ENCODE measurements around the gene ARNT2.

The ARNT2 gene

GRCh38 chr15:80496096-80496495, 91.9 kb downstream of the ARNT2 start:
- H3K27me3 Mint-ChIP-seq (ENCODE audit: low read depth, poor library complexity) = no peaks in the 10 kb centered on the region
- H3K4me1 Mint-ChIP-seq = peaks cover 37% of the 10 kb centered on the region
- no peak for DNase-seq
- H3K27ac Mint-ChIP-seq = no peak overlapping the region
- peaks cover 12% of the 10 kb centered on the region for H3K36me3 Mint-ChIP-seq (ENCODE audit: low read depth)
- no peak overlapping the region for H3K4me3 Mint-ChIP-seq
- TF ChIP-seq, protein P1, sequence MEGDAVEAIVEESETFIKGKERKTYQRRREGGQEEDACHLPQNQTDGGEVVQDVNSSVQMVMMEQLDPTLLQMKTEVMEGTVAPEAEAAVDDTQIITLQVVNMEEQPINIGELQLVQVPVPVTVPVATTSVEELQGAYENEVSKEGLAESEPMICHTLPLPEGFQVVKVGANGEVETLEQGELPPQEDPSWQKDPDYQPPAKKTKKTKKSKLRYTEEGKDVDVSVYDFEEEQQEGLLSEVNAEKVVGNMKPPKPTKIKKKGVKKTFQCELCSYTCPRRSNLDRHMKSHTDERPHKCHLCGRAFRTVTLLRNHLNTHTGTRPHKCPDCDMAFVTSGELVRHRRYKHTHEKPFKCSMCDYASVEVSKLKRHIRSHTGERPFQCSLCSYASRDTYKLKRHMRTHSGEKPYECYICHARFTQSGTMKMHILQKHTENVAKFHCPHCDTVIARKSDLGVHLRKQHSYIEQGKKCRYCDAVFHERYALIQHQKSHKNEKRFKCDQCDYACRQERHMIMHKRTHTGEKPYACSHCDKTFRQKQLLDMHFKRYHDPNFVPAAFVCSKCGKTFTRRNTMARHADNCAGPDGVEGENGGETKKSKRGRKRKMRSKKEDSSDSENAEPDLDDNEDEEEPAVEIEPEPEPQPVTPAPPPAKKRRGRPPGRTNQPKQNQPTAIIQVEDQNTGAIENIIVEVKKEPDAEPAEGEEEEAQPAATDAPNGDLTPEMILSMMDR (IDR thresholded peaks at IDR 0.05) = no peak
- H3K9me3 Mint-ChIP-seq = no peaks in the 10 kb centered on the region

- no peak for DNase-seq
- Mint-ChIP-seq H3K4me3 (no peak overlapping the region), H3K27ac (no peak overlapping the region), H3K9me3 (no peaks in the 10 kb centered on the region), H3K36me3 (ENCODE audit: low read depth) (peaks cover 9% of the 10 kb centered on the region), H3K27me3 (ENCODE audit: low read depth, poor library complexity) (no peaks in the 10 kb centered on the region), H3K4me1 (peaks cover 44% of the 10 kb centered on the region)
- TF ChIP-seq, protein P1 (IDR thresholded peaks at IDR 0.05) = no peak
Measured at GRCh38 chr15:80497221-80497620, 93.0 kb downstream of the ARNT2 start.

GRCh38 chr15:80498652-80499051, 94.5 kb downstream of the ARNT2 start:
- H3K27me3 Mint-ChIP-seq (ENCODE audit: low read depth, poor library complexity) = peaks cover 4% of the 10 kb centered on the region
- H3K36me3 Mint-ChIP-seq (ENCODE audit: low read depth) = peaks cover 12% of the 10 kb centered on the region
- TF ChIP-seq, protein P1 (IDR thresholded peaks at IDR 0.05) = no peak
- H3K4me1 Mint-ChIP-seq = peaks cover 42% of the 10 kb centered on the region
- H3K4me3 Mint-ChIP-seq = no peak overlapping the region
- no peaks in the 10 kb centered on the region for H3K9me3 Mint-ChIP-seq
- peak overlapping the region; percentile 15 for H3K27ac Mint-ChIP-seq
- no peak for DNase-seq

GRCh38 chr15:80500021-80500420, 95.8 kb downstream of the ARNT2 start:
- peaks cover 4% of the 10 kb centered on the region for H3K27me3 Mint-ChIP-seq (ENCODE audit: low read depth, poor library complexity)
- DNase-seq = no peak
- H3K4me3 Mint-ChIP-seq = no peak overlapping the region
- no peaks in the 10 kb centered on the region for H3K9me3 Mint-ChIP-seq
- peaks cover 12% of the 10 kb centered on the region for H3K36me3 Mint-ChIP-seq (ENCODE audit: low read depth)
- TF ChIP-seq, protein P1 (IDR thresholded peaks at IDR 0.05) = no peak
- H3K27ac Mint-ChIP-seq = no peak overlapping the region
- peaks cover 35% of the 10 kb centered on the region for H3K4me1 Mint-ChIP-seq

DNA sequence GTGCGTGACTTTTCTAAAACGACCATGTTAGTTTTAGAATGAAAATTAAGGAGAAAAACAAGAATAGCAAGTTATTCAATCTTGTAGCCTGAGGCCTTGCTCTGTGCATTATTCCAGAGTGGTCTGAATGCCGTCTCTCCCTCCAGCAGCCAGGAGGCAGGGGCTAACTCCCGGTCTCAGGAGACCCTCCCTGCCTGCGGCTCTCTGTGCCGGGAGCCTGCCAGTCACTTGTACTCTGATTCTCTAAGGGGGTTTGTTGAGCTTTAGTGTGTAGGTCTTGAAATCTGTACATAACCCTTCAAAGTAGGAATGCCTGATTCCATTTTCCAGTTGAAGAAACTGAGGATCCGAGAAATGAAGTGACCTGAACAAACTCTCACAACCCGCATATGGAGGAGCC, 97.3 kb downstream of the ARNT2 start:
- TF ChIP-seq, protein P1 (IDR thresholded peaks at IDR 0.05) = no peak
- Mint-ChIP-seq H3K4me3 (no peak overlapping the region), H3K27ac (no peak overlapping the region), H3K9me3 (no peaks in the 10 kb centered on the region), H3K4me1 (peaks cover 27% of the 10 kb centered on the region), H3K27me3 (ENCODE audit: low read depth, poor library complexity) (peaks cover 4% of the 10 kb centered on the region), H3K36me3 (ENCODE audit: low read depth) (peaks cover 12% of the 10 kb centered on the region)
- DNase-seq = no peak

DNA sequence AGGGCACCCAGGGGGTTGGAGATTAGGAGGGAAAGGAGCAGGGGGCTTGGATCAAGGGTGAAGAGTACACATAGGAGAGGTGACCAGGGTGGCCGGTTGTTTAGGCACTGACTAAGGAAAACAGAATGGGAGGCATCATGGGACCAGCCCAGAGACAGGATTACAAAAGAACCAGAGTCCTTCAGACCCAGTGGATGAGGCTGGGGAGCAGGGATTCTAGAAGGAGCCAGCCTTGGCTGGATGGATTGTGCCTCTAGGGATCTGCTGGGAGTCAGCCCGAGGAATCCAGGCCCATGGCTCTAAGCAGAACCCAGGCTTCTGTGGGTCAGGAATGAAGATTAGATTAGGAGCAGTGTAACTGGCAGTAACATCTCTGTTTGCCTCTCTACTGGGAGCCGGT, 98.6 kb downstream of the ARNT2 start:
- Mint-ChIP-seq H3K4me1 (peaks cover 27% of the 10 kb centered on the region), H3K36me3 (ENCODE audit: low read depth) (peaks cover 12% of the 10 kb centered on the region), H3K27ac (no peak overlapping the region), H3K9me3 (no peaks in the 10 kb centered on the region), H3K27me3 (ENCODE audit: low read depth, poor library complexity) (peaks cover 4% of the 10 kb centered on the region), H3K4me3 (no peak overlapping the region)
- TF ChIP-seq, protein P1 (IDR thresholded peaks at IDR 0.05) = no peak
- no peak for DNase-seq

Measured in nephron progenitor cell (in vitro differentiated cells).